ENCODE data around the gene LGR4.

LGR4 gene

DNA sequence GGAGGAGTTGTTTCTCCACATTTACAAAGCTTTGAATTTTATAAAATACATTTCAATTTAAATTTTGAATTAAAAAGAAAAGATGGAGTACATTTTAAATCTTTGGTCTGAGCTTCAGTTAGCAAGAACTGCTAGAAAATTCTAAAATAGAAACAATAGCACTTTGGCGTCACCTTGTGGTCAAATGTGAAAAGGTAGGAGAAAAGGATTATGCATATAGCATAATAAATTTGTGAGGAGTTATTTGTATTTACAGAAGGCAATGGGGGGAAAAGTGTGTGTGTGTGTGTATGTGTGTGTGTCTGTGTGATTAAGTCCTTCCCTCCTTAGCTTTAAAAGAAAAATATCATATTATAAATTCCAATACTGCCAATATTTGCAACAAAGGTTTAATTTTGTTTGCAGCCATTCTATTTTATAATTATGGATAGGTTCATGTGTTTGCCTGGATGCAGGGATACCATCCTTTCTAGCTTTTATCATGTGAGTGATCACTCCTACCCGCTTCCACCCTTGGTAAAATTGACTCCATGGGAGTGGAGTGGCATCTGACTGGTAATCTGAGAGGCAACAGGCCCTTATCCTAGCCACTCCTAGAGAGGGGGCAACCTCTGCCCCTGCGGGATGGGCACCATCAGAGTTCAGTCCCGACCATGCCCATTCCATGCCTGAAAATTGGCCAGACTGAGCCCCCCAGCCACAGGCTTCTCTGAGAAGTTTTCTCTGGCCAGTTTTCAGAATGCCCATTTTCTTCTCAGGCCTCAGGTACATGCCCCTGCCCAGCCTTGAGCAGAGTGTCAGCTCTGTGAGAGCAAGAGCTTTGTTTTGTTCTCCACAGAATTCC is 13.6 kb upstream of the LGR4 start:
- peak; percentile 59 for DNase-seq

DNA sequence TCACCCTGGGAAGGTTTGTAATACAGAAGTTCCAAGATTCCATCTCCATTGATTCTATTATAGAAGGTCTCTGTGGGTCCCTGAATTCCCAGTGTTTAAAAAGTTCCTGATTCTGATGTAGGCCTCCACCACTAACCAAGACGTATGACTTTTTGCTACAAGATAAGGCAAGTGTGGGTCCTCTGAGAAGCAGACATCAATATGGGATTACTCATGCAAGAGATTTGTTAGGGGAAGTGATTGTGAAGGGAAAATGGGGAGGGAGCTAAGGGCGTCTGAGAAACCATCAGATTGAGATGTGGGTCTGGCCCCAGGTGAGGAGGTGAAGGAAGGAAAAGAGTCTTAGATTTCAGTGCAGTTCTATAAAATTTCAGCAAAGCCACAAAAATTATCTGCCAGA is 10.2 kb upstream of the LGR4 start:
- no peak for DNase-seq

DNA sequence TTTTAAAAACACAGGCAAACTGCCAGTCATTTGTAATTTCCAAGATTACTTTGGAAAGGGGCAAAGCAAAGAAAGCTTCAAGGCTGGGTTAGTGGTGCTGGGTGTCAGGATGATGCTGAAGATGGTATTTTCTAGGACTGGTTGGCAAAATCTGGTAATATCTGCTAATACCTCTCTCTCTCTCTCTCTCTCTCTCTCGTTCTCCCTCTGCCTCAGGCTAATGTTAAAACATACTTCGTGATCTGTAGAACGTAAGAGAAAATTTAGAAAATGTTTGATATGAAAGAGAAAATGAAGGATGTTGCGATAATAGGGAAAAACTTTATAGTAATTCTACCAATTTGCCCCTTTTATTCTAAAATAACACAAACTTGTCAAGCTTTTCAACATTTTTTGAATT is 9.4 kb upstream of the LGR4 start:
- no peak for DNase-seq

DNA sequence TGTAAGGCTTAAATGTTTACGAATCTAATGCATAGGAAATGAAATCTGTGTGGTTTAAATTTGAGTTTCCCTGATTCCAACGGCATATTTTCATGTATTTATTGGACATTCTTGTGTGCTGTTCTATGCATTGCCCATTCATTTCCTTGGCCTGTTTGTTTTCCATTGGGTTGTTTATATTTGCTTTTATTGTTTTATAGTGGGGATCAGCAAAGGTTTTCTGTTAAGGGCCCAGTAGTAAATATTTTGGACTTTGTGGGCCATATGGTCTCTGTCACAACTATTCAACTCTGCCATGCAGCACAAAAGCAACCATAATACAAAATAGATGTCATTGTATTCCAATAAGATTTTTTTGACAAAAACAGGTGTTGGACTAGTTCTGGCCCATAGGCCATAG is 5.2 kb upstream of the LGR4 start:
- DNase-seq, result no peak

DNA sequence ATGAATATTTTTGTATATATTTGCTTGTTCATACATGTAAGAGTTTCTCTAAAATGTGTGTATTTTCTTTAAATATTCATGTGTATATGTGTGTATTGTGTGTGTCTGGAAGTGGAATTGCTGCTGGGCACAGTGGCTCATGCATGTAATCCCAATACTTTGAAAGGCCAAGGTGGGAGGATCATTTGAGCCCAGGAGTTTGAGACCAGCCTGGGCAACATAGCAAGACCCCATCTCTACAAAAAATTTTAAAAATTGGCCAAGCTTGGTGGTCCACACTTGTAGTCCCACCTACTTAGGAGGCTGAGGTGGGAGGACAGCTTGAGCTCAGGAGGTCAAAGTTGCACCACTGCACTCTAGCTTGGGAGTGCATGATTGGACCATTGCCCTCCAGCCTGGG is 4.7 kb upstream of the LGR4 start:
- no peak for DNase-seq

DNA sequence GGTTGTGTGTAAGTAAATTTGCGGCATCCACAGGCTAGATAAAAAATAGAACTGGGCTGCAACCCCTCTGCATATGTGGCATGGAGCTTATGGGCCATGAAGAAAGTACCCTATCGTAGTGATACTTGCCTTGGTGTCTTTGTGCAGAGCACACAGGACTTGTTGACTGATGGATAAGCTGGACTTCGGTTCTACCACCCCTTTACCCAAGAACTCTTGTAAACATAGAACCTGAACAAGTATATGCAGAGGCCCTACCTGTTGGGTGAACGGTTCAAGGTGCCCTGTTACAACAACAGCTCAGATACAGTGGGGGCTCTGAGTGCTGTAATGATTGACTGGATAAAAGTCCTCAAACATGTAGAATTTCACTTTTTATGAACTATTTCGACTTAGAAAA is 3.0 kb upstream of the LGR4 start:
- no peak for DNase-seq

DNA sequence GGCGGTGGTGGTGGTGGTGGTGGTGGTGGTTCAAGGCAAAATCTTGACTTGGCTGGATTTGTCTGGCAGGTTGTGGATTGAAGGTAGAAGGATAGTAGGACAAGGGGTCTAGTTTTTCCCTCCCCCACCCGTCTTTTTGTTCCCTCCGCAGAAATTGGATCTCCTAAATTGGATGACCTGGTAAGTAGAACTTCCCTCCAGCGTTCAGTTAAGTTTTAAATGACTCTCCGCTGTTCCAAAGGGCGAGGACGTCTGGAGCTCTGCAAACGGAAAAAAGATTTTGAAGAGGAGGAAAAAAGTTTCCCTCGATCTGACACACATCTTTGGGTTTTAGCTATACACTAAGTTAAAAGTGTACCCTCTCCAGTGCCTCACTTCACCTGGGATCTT is 422 bp upstream of the LGR4 start:
- no peak for DNase-seq

DNA sequence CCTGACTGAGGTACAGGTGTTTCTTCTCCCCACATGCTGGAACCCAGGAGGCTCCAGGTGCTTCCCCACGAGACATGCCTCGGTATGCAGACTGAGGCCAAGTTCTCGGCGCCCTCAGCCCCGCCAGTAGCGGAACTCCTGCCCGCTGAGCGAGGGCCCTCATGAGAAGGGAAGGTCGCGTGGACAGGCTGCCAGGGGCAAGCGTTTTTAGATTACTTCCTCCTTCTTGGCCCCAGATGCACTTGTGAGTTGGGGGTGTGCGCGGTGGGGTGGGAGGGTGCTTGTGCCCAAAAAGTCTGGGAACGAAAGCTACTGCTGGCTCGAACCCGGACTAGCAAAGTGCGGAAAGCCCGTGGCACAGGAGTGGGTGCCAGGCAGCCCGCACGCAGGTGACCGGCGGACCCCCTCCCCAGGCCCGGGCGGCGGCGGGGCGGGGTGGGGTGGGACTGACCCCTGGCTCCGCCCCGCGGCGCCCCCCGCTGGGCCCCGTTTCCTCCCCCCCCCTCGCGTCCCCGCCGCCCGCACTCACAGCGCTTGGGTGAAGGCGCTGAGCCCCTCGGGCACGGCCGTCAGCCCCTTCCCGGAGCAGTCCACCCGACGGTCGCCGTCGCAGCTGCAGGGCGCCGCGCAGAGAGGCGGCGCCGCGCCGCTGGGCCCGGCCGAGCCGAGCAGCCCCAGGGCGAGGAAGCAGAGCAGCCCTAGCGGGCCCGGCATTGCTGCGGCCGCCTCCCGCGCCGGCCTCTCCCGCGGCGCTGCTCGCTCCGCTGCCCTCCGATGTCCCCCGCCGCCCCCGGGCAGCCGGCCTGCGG is 797 bp downstream of the LGR4 start:
- peak; percentile 25 for DNase-seq

DNA sequence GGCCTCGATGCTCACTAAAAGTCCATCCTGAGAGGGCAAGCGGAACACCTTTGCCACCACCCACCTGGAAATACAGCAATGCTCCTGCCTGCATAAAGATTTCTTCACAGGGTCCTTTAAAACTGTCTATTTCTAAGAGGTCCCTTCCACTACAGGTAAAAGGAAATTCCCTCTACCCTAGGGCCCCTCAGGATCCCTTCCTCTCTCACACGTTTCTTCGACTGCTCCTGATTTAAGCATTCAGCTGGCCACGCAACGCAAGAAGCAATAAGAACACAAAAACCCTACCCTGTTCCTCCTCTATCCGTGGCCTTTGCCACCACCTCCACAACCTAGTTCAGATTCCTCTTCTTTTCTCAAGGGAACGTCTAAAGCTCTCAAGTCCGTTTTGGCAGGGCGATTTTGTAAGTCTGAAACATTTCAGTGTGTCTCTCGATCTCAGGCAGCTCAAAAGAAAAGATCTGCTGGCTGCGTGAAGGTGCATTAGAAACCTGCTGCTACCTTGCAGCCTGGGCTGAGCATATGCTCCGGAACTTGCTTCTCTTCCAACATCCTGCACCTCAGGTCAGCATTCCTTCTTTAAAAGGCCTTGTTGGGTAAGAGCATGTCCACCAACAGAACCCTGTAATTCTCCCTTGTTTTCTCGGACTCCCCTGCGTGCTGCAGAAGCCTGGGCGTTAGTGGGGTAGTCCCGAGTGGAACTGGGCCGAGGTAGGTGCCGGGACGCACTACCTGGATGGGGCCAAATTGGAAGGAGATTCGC is 1.6 kb downstream of the LGR4 start:
- DNase-seq, result no peak

DNA sequence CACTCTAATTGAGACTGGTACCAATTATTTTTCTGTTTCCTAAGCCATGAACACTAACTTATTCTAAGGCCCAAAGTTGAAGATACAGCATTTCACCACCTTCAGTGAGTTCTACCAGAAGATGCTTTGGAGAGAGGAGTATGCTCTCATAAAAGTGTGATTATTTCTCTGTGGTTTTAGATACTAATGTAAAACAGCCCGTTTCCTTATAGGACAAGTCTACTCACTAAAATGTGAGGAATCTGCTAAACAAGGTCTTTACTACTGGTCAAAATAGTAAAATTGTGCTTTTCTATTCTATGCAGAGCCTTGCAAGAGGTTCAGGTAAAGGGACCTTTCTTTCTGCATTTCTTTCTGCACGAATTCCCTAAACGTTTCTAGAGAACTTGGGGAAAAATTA is 2.4 kb downstream of the LGR4 start:
- DNase-seq, result no peak

DNA sequence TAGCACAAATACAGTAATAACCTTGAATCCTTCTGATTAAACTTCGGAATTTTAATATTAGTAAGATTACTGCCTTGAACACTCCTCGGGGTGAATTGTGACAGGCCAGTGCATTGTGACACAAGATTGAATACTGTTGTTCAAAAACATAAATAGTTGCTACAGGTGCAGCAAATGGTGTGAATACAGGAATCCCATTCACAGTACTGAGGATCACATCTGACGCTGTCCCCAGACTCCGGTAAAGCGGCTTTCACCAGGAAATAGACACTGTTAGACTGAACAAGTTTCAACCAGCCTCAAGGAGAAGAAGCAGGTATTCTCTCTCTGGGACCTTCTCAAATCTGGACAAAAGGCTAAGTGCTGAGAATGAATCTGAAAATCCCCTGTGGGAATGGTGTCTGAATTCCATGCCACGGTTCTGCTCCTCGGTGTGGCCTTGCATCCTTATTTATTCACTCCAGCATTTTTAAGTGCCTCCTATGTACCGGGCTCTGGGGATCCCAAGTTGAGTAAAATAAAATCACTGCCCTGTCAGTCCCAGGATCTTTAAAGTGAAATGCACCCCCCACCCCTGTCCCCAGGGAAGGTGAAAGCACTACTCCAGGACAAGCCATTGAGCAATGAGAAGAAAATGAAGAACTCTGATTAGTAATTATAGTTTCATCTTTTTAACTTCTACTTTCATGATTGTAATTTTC is 3.4 kb downstream of the LGR4 start:
- DNase-seq, result no peak

DNA sequence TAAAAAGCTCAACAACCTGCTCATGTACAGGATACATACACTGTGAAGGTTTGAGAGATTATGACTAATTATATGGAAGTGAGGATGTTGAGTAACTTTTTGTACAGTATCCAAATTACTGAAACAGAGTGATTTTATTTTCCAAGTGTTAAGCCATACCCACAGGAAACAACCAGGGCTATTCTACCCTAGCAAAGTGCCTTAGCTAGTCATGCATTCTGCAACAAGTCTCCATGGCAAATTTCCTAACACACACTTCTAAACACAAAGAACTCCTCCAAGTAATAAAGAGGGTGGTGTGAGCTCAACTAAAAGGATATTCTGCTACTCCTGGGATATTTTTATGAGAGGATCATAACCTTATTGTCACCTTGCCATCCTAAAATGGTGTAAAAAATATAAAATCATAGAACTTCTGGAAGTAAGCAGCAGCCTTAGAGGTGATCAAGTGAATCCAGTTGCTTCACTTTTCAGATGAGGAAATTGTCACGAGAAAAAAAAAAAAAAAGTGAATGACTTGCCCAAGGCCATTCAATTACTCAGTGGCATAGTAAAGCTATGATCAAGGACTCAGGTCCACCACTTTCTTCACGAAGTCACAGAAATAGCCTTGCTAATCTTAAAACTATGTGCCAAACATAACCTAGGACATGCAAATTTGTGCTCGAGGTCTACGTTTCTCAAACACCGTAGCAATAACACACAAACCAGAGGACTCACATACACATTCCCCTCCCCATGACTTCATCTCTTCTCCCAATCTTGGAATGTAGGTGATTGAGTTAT is 4.2 kb downstream of the LGR4 start:
- DNase-seq, result no peak

DNA sequence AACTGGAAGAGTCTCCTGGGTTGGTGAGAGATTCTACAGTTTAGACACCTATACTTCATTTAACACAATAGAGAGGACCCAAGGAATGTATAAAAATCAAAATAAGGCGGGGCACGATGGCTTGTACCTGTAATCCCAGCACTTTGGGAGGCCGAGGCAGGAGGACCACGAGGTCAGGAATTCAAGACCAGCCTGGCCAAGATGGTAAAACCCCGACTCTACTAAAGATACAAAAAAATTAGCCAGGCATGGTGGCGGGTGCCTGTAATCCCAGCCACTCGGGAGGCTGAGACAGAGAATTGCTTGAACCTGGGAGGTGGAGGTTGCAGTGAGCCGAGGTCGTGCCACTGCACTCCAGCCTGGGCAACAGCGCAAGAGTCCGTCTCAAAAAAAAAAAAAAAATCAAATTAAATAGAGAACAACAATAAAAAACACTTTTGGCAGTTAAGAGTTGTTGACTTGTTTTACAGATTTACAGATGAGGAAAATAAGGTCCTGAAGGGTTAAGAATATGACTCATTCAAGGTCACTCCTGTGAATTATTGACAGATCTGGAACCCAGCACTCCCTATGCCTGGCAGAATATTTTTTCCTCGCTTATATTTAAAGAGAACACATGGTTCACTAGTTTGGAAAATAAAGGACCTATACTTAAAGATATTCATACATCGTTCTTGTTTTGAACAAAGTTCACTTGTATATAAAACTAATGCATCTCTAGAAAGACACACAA is 5.2 kb downstream of the LGR4 start:
- no peak for DNase-seq

DNA sequence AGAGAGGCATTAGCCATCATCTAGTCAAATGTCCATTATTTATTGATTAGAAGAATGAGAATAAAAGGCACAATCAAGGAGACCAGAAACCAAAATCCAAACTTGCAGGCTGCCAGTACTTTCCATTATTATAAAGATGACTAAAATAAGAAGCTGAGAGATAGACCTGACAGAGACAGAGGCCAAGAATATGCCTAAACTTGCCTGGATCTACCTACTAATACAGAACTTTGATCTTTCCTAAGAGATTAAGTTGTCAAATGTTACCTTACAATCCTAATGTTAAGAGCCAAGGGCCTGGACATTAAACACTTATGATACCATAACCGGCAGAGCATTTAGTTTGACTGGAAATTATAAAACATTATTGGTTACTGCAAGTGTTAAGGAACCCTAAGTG is 6.2 kb downstream of the LGR4 start:
- no peak for DNase-seq

DNA sequence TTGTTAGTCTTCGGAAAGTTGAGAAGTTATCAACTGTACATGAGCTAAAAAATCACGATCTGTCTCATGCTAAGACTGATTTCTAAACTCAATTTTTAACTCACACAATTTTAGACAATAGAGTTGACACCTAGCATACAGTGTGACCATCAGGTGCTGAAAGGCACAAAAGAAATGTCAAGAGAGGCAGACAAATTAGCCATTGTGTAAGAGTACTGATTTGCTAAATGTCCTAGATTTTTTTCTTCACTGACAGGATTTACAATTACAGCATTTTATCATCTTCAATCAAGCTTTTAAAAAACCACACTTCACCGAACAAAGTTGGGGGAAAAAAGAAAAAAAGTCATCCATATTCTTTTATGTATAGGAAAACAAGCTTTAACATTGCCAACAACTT is 7.0 kb downstream of the LGR4 start:
- DNase-seq, result no peak

DNA sequence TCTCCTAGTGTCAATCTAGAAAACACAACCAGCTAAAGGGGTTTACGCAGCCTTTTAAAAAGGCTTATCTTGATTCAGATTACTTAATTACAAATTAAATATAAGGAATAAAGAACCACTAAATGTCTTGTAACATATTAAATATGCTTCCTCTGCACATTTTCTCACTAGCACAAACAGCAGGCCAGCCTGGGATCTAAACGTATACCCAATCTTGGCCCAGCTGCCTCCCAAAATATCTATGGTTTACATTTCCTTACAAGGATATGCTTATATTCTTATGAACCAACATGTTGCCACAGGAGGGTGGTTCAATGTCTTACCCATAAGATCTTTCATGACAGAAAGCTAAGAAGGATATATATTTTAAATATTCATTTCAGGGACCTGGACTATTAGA is 7.7 kb downstream of the LGR4 start:
- no peak for DNase-seq

DNA sequence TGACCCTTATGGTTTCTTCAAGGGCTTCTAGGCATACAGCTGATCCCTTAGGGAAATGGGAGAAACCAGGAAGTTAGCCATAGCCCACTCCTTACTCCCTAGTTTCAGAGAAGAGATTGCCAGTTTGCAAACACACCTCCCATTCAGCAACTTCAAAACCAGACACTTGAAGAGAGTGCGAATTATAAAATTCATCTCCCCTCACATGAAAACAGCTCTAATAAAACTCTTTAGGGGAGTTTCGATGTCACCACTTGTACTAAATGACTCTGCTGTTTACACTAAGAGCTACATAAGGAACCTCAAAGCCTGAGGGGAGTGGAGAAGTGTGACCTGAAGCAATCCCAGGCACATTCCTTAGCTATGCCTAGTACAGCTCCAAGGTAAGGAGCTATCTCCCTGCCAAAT is 8.3 kb downstream of the LGR4 start:
- DNase-seq, result no peak

DNA sequence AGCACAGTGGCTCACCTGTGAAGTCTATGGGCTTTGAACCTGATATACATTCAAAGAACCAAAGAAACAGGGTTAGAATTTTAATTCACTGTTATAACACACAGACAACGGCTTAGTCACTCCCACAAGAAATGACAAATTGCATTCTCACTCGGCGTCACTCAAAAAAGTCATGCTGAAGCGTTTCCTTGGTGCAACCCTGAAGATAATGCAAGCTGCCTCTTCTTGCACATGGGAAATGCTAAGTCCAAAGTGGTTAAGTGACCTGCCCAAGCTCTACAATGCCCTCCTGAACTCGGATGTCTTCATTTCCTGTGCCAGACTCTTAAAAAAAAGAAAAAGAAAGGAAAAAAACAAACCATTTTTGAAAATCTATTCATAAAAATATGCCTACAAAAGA is 10.0 kb downstream of the LGR4 start:
- no peak for DNase-seq

DNA sequence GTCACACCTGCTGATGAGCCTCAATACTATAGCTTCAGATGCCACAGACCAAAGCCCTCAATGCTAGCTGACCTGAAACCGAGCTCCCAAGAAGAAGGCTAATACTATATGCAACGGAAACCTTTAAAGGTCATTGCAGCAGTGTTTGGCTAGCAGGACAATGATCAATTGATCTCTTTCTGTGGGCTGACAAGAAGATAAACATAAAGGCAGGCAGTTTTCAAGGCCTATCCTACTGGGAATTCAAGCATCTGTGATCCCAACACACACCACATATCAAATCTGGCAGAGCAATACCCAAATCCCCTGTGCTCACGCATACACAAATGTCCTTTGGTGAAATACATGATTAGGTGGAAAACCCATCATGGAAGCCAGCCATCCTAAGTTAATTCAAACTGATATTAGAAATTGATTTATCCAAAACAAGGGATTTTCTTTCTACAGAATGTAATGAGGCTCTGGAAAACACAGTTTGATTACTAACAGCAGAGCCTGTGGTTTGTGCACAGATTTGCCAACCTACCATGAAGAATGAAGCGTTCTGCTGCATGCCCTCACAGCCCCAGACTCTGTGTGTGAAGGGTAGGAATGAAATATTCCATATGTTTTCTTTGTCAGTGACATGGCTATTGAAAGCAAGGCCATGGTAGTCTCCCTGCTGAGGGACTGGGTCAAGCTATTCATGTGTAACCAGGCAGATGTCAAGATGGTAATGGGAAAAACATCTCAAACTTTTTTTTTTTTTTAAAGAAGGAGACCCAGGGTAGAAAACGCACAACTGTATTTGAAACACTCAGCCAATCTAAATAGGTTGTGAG is 12.2 kb downstream of the LGR4 start:
- no peak for DNase-seq

DNA sequence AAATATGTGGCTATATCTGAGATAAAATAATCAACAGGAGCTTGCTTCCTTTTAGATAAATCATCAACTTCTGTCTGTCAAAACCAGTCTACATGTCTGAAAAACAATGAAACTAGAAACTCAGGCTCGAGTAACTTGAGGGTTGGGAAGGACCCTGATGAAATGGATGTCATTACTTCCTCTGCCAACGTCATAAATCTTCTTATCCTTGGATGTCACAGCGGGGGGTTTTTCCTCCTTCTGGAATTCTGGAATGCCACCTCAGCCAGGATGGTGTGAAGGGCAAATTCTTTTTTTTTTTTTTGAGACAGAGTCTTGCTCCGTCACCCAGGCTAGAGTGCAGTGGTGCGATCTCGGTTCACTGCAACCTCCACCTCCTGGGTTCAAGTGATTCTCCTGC is 13.4 kb downstream of the LGR4 start:
- no peak for DNase-seq

DNA sequence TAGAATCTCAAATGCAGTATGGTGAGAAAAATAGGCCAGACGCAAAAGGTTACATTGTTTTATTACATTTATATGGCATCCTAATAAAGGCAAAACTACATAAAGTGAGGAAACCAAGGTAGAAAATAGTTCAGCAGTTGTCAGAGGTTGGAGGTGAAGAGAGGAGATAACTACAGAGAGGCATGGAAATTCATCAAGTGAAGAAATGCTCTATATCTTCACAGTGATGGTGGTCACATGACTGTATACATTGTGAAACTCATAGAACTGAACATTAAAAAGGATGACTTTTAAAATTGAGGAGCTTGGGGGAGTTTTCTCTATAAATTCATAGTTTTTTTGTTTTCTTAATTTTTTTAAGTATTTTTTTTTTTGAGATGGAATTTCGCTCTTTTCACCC is 14.4 kb downstream of the LGR4 start:
- no peak for DNase-seq
